Fibroblast of lung (primary cell): Measurements from ENCODE around the gene C2CD4C.

Experiments
- EZH2 ChIP-seq: IDR thresholded peaks from 2 replicates; pipeline ENCODE4 v1.5.1; 2012; ENCODE audit warnings: low read length, control low read depth, mild to moderate bottlenecking; ENCODE audit errors: missing control alignments
- TF ChIP-seq, protein P1 (sequence below), 2 donors: IDR thresholded peaks in 1 of 2; conservative IDR thresholded peaks in 1 of 2; 1 replicate in 1 of 2; 2 replicates in 1 of 2; pipeline ENCODE4 v1.5.1; 2011 to 2012; ENCODE audit warnings: low read length in 2 of 2, control low read depth in 1 of 2, inconsistent platforms in 1 of 2, low read depth in 1 of 2, mild to moderate bottlenecking in 1 of 2

DNA sequence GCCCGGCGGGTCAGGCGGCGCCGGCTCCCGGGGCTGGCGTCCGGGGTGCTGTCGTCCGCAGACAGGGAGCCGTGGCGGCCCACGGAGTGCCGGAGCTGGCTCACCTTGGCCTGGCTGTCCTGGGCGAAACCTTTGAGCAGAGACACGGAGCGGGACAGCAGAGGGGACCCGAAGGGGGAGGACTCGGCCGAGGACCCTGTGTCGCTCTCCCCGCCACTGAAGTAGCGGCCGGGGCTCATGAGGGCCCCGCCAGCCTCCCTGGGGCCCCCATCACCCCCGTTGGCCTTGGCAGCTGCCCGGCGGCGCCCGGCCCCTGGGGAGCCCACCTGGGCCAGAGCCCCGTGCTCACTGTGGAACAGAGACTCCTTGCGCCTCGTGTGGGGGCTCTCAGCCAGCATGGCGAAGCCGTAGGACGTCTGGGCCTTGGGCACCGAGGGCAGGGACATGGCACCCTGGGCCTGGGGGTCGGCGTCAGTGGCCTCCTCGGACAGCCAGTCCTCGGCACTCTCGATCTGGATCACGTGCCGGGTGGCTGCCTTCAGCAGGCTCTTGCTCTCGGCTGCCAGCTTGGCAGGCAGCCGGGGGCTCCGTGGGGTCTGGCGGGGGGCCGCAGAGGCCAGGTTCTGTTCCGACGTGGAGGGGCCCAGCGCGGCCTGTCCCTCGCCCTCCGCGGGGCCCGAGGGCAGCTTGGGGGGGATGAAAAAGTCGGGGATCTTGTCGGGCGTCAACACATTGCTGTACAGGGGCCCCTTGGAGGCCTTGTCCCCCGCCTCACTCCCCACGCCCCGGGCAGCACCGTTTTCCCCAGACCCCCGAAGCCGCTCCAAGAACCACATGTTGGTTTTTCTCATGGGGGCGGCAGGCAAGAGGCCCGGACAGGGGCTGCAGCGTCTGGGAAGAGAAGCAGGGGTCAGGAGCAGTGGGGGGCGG lies 1.2 kb downstream of the C2CD4C start:
- TF ChIP-seq, protein P1, sequence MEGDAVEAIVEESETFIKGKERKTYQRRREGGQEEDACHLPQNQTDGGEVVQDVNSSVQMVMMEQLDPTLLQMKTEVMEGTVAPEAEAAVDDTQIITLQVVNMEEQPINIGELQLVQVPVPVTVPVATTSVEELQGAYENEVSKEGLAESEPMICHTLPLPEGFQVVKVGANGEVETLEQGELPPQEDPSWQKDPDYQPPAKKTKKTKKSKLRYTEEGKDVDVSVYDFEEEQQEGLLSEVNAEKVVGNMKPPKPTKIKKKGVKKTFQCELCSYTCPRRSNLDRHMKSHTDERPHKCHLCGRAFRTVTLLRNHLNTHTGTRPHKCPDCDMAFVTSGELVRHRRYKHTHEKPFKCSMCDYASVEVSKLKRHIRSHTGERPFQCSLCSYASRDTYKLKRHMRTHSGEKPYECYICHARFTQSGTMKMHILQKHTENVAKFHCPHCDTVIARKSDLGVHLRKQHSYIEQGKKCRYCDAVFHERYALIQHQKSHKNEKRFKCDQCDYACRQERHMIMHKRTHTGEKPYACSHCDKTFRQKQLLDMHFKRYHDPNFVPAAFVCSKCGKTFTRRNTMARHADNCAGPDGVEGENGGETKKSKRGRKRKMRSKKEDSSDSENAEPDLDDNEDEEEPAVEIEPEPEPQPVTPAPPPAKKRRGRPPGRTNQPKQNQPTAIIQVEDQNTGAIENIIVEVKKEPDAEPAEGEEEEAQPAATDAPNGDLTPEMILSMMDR (conservative IDR thresholded peaks at IDR 0.05 in 1 of 2, IDR thresholded peaks at IDR 0.05 in 1 of 2; ENCODE audit: low read depth in 1 of 2, low read length in 2 of 2) = no peak
- TF ChIP-seq EZH2 = no peak
